OCI-LY1 (cell line): ENCODE measurements around the gene CLNS1A.

Experiments used
- H2AFZ ChIP-seq: fragments of 200-600 bp; sonication (generic), shearing (Covaris generic); 2 replicates; pipeline ENCODE4 v1.6.0; 2014; ENCODE audit warnings: antibody characterized with exemption, mild to moderate bottlenecking, low read length
- H3F3A ChIP-seq: fragments of 200-600 bp; sonication (generic), shearing (Covaris generic); 2 replicates; pipeline ENCODE4 v1.6.0; 2014; ENCODE audit warnings: mild to moderate bottlenecking, antibody characterized with exemption, low read length, moderate library complexity; ENCODE audit not compliant: insufficient read depth
- H3K27ac ChIP-seq: fragments of 200-600 bp; sonication (generic); 2 replicates; pipeline ENCODE4 v1.5.1; 2014; ENCODE audit warnings: low read length, mixed run types, mild to moderate bottlenecking, low read depth; ENCODE audit not compliant: poor library complexity, severe bottlenecking
- H3K27me3 ChIP-seq: fragments of 200-600 bp; sonication (generic); 2 replicates; pipeline ENCODE4 v1.6.0; 2014; ENCODE audit warnings: antibody characterized with exemption, mild to moderate bottlenecking, low read length, moderate library complexity; ENCODE audit not compliant: insufficient read depth
- H3K36me3 ChIP-seq: fragments of 200-600 bp; sonication (generic); 2 replicates; pipeline ENCODE4 v1.6.1; 2014; ENCODE audit warnings: mild to moderate bottlenecking, antibody characterized with exemption, low read length, moderate library complexity, mixed read lengths; ENCODE audit not compliant: insufficient read depth
- H3K4me1 ChIP-seq: fragments of 200-600 bp; sonication (generic); 2 replicates; pipeline ENCODE4 v1.5.1; 2014; ENCODE audit warnings: mild to moderate bottlenecking, low read length, moderate library complexity; ENCODE audit not compliant: insufficient read depth, severe bottlenecking
- H3K4me2 ChIP-seq: fragments of 200-600 bp; sonication (generic), shearing (Covaris generic); 2 replicates; pipeline ENCODE4 v1.6.1; 2014; ENCODE audit warnings: low read length
- H3K4me3 ChIP-seq: fragments of 200-600 bp; sonication (generic); 2 replicates; pipeline ENCODE4 v1.5.1; 2014; ENCODE audit warnings: low read length, low read depth, mild to moderate bottlenecking, mixed read lengths; ENCODE audit not compliant: poor library complexity, severe bottlenecking
- H3K79me2 ChIP-seq: fragments of 200-600 bp; shearing (Covaris generic); 2 replicates; pipeline ENCODE4 v1.6.1; 2016; ENCODE audit warnings: mixed run types, low read length, mixed read lengths; ENCODE audit not compliant: insufficient read depth
- H3K9ac ChIP-seq: fragments of 200-600 bp; sonication (generic), shearing (Covaris generic); 2 replicates; pipeline ENCODE4 v1.6.1; 2014; ENCODE audit warnings: mild to moderate bottlenecking, low read length, mixed read lengths
- H3K9me2 ChIP-seq: fragments of 200-600 bp; sonication (generic), shearing (Covaris generic); 2 replicates; pipeline ENCODE4 v1.6.1; 2014; ENCODE audit warnings: low read depth, mild to moderate bottlenecking, low read length, mixed read lengths
- H3K9me3 ChIP-seq: fragments of 200-600 bp; shearing (Covaris generic); 2 replicates; pipeline ENCODE4 v1.6.1; 2014; ENCODE audit warnings: low read length, mixed read lengths
- H4K20me1 ChIP-seq: fragments of 200-600 bp; sonication (generic), shearing (Covaris generic); 2 replicates; pipeline ENCODE4 v1.6.0; 2016; ENCODE audit warnings: mild to moderate bottlenecking, low read length; ENCODE audit not compliant: insufficient read depth
- EZH2 ChIP-seq: fragments of 200-600 bp; sonication (generic), shearing (Covaris generic); IDR thresholded peaks from 2 replicates; pipeline ENCODE4 v1.8.0; 2017; ENCODE audit warnings: borderline replicate concordance, mixed run types, mild to moderate bottlenecking, antibody characterized with exemption, low read length, moderate library complexity, mixed read lengths
- TF ChIP-seq, protein P1 (sequence below): fragments of 200-600 bp; sonication (generic), shearing (Covaris generic); IDR thresholded peaks from 2 replicates; pipeline ENCODE4 v1.5.1; 2017; ENCODE audit warnings: mild to moderate bottlenecking, antibody characterized with exemption, low read length, moderate library complexity, mixed read lengths

Gene CLNS1A

DNA sequence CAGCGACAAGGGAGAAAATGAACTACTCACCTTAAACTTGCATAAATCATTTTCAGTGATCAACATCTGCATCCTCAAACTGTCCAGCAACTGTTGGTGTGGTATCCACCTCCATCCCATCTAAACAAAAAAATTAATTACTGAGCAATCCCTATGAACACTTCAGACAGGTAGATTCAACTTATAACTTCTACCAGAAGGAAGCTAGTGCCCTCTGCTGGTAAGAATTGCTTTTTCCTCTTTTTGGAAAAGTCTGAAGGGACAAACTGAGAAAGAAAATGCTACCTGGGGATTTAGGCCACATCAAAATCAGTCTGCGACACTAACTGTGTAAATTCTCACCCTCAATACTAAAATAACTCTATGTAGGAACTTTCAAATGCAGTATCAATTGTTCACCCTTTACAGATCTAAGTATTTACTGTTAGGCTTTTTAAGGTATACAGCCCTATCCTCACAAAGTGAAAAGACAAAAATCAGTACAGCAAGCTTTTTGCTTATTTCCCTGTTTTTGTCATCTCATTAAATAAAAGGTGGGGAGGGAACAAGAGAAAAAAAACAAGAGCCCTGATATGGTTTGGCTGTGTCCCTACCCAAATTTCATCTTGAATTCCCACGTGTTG, 17.9 kb downstream of the CLNS1A start:
- Histone ChIP-seq H3K27me3 (no peaks in the 10 kb centered on the region), H3K4me3 (no peak overlapping the region), H3K27ac (no peak overlapping the region), H3K4me1 (no peaks in the 10 kb centered on the region), H2AFZ (no peak overlapping the region), H3K9me3 (no peaks in the 10 kb centered on the region), H3K4me2 (no peak overlapping the region), H3K9me2 (no peaks in the 10 kb centered on the region), H3K36me3 (peaks cover 79% of the 10 kb centered on the region), H4K20me1 (no peaks in the 10 kb centered on the region), H3K9ac (no peak overlapping the region), H3K79me2 (no peaks in the 10 kb centered on the region), H3F3A (no peaks in the 10 kb centered on the region)
- no peak for TF ChIP-seq EZH2
- TF ChIP-seq, protein P1, sequence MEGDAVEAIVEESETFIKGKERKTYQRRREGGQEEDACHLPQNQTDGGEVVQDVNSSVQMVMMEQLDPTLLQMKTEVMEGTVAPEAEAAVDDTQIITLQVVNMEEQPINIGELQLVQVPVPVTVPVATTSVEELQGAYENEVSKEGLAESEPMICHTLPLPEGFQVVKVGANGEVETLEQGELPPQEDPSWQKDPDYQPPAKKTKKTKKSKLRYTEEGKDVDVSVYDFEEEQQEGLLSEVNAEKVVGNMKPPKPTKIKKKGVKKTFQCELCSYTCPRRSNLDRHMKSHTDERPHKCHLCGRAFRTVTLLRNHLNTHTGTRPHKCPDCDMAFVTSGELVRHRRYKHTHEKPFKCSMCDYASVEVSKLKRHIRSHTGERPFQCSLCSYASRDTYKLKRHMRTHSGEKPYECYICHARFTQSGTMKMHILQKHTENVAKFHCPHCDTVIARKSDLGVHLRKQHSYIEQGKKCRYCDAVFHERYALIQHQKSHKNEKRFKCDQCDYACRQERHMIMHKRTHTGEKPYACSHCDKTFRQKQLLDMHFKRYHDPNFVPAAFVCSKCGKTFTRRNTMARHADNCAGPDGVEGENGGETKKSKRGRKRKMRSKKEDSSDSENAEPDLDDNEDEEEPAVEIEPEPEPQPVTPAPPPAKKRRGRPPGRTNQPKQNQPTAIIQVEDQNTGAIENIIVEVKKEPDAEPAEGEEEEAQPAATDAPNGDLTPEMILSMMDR: peak; percentile 78

DNA sequence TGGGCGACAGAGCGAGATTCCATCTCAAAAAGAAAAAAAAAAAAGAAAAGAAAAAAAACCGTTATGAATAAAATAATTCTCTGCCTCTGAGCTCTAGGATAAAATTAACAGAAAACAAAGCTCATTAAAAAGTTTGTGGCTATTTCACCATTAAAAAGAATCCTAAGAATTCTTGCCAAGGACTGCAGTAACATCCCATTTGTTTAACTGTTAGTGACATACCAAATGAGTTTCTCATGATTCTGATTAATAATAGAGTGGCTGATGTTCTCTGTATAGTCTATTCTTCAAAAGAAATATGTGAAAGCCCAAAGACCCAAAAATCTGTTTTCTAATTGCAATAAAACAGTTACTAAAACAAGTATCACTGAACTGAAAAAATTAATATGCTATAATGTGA, 19.7 kb downstream of the CLNS1A start:
- Histone ChIP-seq H4K20me1 (no peaks in the 10 kb centered on the region), H3K9me2 (no peaks in the 10 kb centered on the region), H3K4me3 (no peak overlapping the region), H3K9me3 (no peaks in the 10 kb centered on the region), H3K4me2 (no peak overlapping the region), H2AFZ (no peak overlapping the region), H3K9ac (no peak overlapping the region), H3F3A (no peaks in the 10 kb centered on the region), H3K4me1 (no peaks in the 10 kb centered on the region), H3K36me3 (peaks cover 76% of the 10 kb centered on the region), H3K79me2 (no peaks in the 10 kb centered on the region), H3K27me3 (no peaks in the 10 kb centered on the region), H3K27ac (no peak overlapping the region)
- TF ChIP-seq EZH2: no peak
- TF ChIP-seq, protein P1: no peak

DNA sequence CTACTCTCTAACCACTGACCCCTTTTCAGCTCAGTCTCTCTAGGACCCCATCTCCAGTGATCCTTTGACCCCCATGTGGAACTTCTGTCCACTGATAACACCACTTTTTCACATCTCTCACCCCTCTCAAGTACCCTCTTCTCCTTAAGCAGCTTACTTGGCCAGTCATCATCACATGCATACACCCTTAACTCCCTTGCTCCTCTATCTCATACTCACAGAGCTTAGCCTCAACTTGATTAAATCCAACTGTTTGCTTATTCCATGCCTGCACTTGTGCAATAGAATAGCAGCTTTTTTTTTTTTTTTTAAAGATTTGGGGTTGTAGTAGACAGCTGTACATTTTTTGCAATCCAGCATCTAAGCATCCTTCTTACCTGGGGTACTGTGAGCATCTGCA, 25.7 kb downstream of the CLNS1A start:
- no peaks in the 10 kb centered on the region for H3K4me1 ChIP-seq
- H4K20me1 ChIP-seq: no peaks in the 10 kb centered on the region
- no peaks in the 10 kb centered on the region for H3K9me2 ChIP-seq
- H3K79me2 ChIP-seq: no peaks in the 10 kb centered on the region
- H3K4me2 ChIP-seq: no peak overlapping the region
- no peaks in the 10 kb centered on the region for H3F3A ChIP-seq
- no peaks in the 10 kb centered on the region for H3K9me3 ChIP-seq
- no peak overlapping the region for H3K27ac ChIP-seq
- H3K36me3 ChIP-seq: peaks cover 65% of the 10 kb centered on the region
- no peak overlapping the region for H2AFZ ChIP-seq
- H3K27me3 ChIP-seq: no peaks in the 10 kb centered on the region
- TF ChIP-seq, protein P1: no peak
- TF ChIP-seq EZH2: no peak
- no peak overlapping the region for H3K9ac ChIP-seq
- H3K4me3 ChIP-seq: no peak overlapping the region
